ENCODE data around the gene METTL9.

METTL9 gene

DNA sequence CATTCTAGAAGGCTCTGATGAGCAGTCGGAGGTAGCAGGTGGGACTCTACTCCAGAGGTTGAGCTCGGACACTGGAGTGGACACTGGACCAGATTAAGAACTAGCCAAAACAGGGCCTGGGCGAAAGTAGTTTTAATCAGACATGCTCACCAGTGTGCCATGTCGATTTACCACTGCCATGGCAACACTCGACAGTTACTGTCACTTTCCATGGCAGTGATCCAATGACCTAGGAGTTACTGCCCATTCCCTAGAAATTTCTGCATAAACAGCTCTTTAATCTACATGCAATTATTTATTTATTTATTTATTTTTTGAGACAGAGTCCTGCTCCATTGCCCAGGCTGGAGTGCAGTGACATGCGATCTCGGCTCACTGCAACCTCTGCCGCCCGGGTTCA, 7.2 kb upstream of the METTL9 start:
- Histone ChIP-seq H3K27me3 (ENCODE audit: insufficient read depth, low read depth, severe bottlenecking) (no peaks in the 10 kb centered on the region), H3K4me3 (ENCODE audit: low read depth, low read length) (no peak overlapping the region), H3K36me3 (no peaks in the 10 kb centered on the region), H3K27ac (no peak overlapping the region), H3K9me3 (ENCODE audit: severe bottlenecking) (no peaks in the 10 kb centered on the region)
- TF ChIP-seq, protein P1, sequence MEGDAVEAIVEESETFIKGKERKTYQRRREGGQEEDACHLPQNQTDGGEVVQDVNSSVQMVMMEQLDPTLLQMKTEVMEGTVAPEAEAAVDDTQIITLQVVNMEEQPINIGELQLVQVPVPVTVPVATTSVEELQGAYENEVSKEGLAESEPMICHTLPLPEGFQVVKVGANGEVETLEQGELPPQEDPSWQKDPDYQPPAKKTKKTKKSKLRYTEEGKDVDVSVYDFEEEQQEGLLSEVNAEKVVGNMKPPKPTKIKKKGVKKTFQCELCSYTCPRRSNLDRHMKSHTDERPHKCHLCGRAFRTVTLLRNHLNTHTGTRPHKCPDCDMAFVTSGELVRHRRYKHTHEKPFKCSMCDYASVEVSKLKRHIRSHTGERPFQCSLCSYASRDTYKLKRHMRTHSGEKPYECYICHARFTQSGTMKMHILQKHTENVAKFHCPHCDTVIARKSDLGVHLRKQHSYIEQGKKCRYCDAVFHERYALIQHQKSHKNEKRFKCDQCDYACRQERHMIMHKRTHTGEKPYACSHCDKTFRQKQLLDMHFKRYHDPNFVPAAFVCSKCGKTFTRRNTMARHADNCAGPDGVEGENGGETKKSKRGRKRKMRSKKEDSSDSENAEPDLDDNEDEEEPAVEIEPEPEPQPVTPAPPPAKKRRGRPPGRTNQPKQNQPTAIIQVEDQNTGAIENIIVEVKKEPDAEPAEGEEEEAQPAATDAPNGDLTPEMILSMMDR (IDR thresholded peaks at IDR 0.05; ENCODE audit: low read depth, low read length), result no peak
- DNase-seq, result no peak

DNA sequence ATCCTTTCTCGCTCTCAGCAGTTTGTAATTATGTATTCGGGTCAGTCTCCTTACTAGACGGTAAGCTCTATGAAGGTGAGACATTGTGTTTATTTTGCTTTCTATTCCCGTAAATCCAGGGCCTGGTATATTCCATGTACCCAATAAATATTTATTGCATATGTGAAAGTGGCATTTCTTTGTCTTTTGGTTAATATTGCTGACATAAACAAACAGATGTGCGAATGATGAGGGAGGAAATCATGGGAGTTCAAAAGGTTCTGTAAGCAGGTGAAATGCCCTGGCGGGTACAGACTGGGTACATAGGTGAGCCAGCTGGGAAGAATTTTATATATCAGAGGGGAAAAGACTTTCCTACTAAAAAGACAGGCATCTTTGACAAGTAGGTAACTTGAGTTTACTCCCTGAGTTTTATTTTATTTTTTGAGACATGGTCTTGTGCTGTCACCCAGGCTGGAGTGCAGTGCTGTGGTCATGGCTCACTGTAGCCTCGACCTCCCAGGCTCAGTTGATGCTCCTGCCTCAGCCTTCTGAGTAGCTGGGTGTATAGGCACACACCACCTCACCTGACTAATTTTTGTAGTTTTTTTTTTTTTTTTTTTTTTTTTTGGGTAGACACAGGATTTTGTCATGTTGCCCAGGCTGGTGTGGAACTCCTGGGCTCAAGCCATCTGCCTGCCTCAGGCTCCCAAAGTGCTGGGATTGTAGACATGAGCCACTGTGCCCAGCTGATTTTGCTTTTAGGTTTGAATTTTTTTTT, 5.7 kb upstream of the METTL9 start:
- Histone ChIP-seq H3K36me3 (no peaks in the 10 kb centered on the region), H3K27ac (no peak overlapping the region), H3K9me3 (ENCODE audit: severe bottlenecking) (no peaks in the 10 kb centered on the region), H3K27me3 (ENCODE audit: insufficient read depth, low read depth, severe bottlenecking) (no peaks in the 10 kb centered on the region), H3K4me3 (ENCODE audit: low read depth, low read length) (no peak overlapping the region)
- TF ChIP-seq, protein P1 (IDR thresholded peaks at IDR 0.05; ENCODE audit: low read depth, low read length), result no peak
- no peak for DNase-seq

DNA sequence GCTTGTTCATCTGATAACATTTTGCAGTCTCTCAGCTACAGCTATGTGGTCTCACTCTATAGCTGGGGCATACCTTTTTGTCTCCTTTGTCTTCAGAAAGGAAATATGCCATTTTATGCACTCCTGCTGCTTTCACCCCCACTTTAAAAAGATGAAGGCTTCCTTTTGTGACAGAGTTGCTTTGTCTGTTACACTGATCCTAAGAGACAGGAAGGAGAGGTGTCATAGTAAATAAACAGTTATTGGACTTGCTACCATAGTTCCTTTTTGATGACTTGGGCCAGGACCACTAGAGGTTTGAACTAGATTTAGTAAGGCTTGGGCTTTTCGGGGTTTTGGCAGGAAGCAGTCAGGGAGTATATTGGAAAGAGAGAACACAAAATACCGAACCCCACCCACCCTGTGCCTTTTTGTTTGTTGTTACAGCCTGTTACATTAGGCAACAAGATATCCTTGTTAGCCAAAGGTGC, 1.8 kb upstream of the METTL9 start:
- Histone ChIP-seq H3K4me3 (ENCODE audit: low read depth, low read length) (no peak overlapping the region), H3K27me3 (ENCODE audit: insufficient read depth, low read depth, severe bottlenecking) (no peaks in the 10 kb centered on the region)

DNA sequence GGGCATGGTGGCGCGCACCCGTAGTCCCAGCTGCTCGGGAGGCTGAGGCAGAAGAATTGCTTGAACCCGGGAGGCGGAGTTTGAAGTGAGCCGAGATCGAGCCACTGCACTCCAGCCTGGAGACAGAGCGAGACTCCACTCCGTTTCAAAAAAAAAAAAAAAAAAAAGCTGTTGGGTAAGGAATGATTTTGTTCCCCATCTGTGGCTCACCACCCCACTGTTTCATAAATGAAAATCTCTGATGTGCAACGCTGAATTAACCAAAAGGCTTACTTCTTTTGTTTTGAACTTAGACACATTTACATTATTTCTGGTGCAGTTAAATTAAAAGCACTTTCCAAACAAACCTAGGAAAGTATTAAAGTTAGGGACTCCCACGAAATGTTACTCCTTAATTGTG, 1.2 kb upstream of the METTL9 start:
- Histone ChIP-seq H3K4me3 (ENCODE audit: low read depth, low read length) (no peak overlapping the region), H3K27me3 (ENCODE audit: insufficient read depth, low read depth, severe bottlenecking) (no peaks in the 10 kb centered on the region), H3K9me3 (ENCODE audit: severe bottlenecking) (no peaks in the 10 kb centered on the region), H3K27ac (no peak overlapping the region; the same call in 1 of the 2 replicates), H3K36me3 (no peaks in the 10 kb centered on the region)
- TF ChIP-seq, protein P1 (IDR thresholded peaks at IDR 0.05; ENCODE audit: low read depth, low read length), result no peak
- DNase-seq, result no peak

More for the DNA sequence above, 1.8 kb upstream of the METTL9 start:
- Histone ChIP-seq H3K36me3 (no peaks in the 10 kb centered on the region), H3K9me3 (ENCODE audit: severe bottlenecking) (no peaks in the 10 kb centered on the region), H3K27ac (no peak overlapping the region)
- TF ChIP-seq, protein P1 (IDR thresholded peaks at IDR 0.05; ENCODE audit: low read depth, low read length), result no peak
- DNase-seq, result no peak

DNA sequence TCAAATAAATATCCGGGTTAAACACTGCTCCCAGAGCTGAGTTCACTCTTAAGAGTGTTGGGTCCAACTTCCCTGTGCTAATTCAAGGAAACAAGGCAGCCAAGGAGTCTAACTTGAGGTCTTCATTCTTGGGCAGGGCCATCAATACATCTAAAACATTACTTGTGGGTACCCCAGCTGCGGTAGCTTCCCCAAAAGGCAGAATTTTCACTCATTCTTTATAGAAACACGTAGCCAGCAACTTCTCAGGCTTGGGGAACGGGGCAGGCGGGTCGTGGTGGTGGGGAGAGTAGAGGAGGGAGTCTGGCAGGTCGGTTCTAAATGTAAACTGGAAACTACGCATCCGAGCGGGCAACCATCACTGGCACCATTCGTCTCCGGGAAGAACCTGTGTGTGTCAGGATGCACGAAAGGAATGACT, 666 bp upstream of the METTL9 start:
- TF ChIP-seq, protein P1 (IDR thresholded peaks at IDR 0.05; ENCODE audit: low read depth, low read length), result no peak
- no peaks in the 10 kb centered on the region for H3K36me3 ChIP-seq
- DNase-seq, result no peak
- peak overlapping the region; percentile 96 for H3K27ac ChIP-seq
- no peaks in the 10 kb centered on the region for H3K9me3 ChIP-seq (ENCODE audit: severe bottlenecking)
- no peaks in the 10 kb centered on the region for H3K27me3 ChIP-seq (ENCODE audit: insufficient read depth, low read depth, severe bottlenecking)
- H3K4me3 ChIP-seq (ENCODE audit: low read depth, low read length), result peak overlapping the region; percentile 85

Data from WERI-Rb-1 (cell line).